Astrocyte (in vitro differentiated cells and primary cell): ENCODE measurements around the gene RICTOR. TPM values are rescaled to one million over a fixed set of nuclear protein-coding genes. Genes with fewer than 3 reads are reported as not detected.

Source experiments
- DNase-seq: peaks from one replicate; pipeline ENCODE4 v3.0.0-alpha.2; 2010; ENCODE audit warnings: low read depth
- FAIRE-seq: peaks from 2 replicates; lab custom pipeline; 2011; peaks lifted over from hg19 to GRCh38; lab: Jason Lieb, UNC
- H2AFZ ChIP-seq: 2 replicates; pipeline ENCODE4 v1.6.0; 2012; ENCODE audit warnings: low read depth, low read length, inconsistent platforms
- H3K27ac ChIP-seq: 2 replicates; pipeline ENCODE4 v1.5.1; 2011; ENCODE audit warnings: low read depth, low read length, inconsistent platforms
- H3K27me3 ChIP-seq: 2 replicates; pipeline ENCODE4 v1.6.0; 2011; ENCODE audit warnings: low read length, inconsistent platforms; ENCODE audit not compliant: insufficient read depth
- H3K36me3 ChIP-seq: 2 replicates; pipeline ENCODE4 v1.5.1; 2011; ENCODE audit warnings: low read length, inconsistent platforms; ENCODE audit not compliant: insufficient read depth
- H3K4me1 ChIP-seq: 2 replicates; pipeline ENCODE4 v1.5.1; 2011; ENCODE audit warnings: low read length, inconsistent platforms; ENCODE audit not compliant: insufficient read depth
- H3K4me2 ChIP-seq: 2 replicates; pipeline ENCODE4 v1.6.0; 2012; ENCODE audit warnings: low read length, inconsistent platforms
- H3K4me3 ChIP-seq: 2 replicates; pipeline ENCODE4 v1.5.1; 2011; ENCODE audit warnings: low read depth, mild to moderate bottlenecking, low read length, inconsistent platforms; ENCODE audit not compliant: insufficient read depth
- H3K79me2 ChIP-seq: 2 replicates; pipeline ENCODE4 v1.6.0; 2012; ENCODE audit warnings: mild to moderate bottlenecking, low read length, inconsistent platforms; ENCODE audit not compliant: insufficient read depth
- H3K9ac ChIP-seq: 2 replicates; pipeline ENCODE4 v1.6.0; 2012; ENCODE audit warnings: mild to moderate bottlenecking, low read length, inconsistent platforms
- H3K9me3 ChIP-seq: 2 replicates; pipeline ENCODE4 v1.5.1; 2012; ENCODE audit warnings: low read depth, mild to moderate bottlenecking, low read length, inconsistent platforms; ENCODE audit not compliant: insufficient read depth
- H4K20me1 ChIP-seq: 2 replicates; pipeline ENCODE4 v1.6.0; 2012; ENCODE audit warnings: low read length, inconsistent platforms; ENCODE audit not compliant: insufficient read depth
- H3K27ac Mint-ChIP-seq: one replicate; pipeline ENCODE4 v1.8.0; 2021; ENCODE audit warnings: mild to moderate bottlenecking, mixed read lengths; ENCODE audit not compliant: unreplicated experiment
- H3K27me3 Mint-ChIP-seq: one replicate; pipeline ENCODE4 v1.8.0; 2021; ENCODE audit warnings: low read depth, mixed read lengths; ENCODE audit not compliant: unreplicated experiment
- H3K36me3 Mint-ChIP-seq: one replicate; pipeline ENCODE4 v1.8.0; 2021; ENCODE audit warnings: low read depth, mixed read lengths; ENCODE audit not compliant: unreplicated experiment
- H3K4me1 Mint-ChIP-seq: one replicate; pipeline ENCODE4 v1.8.0; 2021; ENCODE audit warnings: low read depth, mixed read lengths; ENCODE audit not compliant: unreplicated experiment
- H3K4me3 Mint-ChIP-seq: one replicate; pipeline ENCODE4 v1.8.0; 2021; ENCODE audit warnings: mild to moderate bottlenecking, moderate library complexity, mixed read lengths; ENCODE audit not compliant: unreplicated experiment
- H3K9me3 Mint-ChIP-seq: one replicate; pipeline ENCODE4 v1.8.0; 2021; ENCODE audit warnings: mild to moderate bottlenecking, mixed read lengths; ENCODE audit not compliant: unreplicated experiment
- EZH2 ChIP-seq: IDR thresholded peaks from 2 replicates; pipeline ENCODE4 v1.6.1; 2012; ENCODE audit warnings: mild to moderate bottlenecking, low read length, inconsistent platforms; ENCODE audit not compliant: insufficient read depth
- total RNA-seq: library from RNA; stranded (reverse); gene quantifications from 2 replicates; pipeline ENCODE4 v1.2.1, GENCODE V29; 2021
- TF ChIP-seq, protein P1 (sequence below): IDR thresholded peaks from 2 replicates; pipeline ENCODE4 v1.5.1; 2011; ENCODE audit warnings: low read depth, mild to moderate bottlenecking, inconsistent platforms, low read length, moderate library complexity; ENCODE audit not compliant: insufficient read depth

RICTOR gene
- total RNA-seq, 1 donor from 2014 or later, result 43.2 TPM

DNA sequence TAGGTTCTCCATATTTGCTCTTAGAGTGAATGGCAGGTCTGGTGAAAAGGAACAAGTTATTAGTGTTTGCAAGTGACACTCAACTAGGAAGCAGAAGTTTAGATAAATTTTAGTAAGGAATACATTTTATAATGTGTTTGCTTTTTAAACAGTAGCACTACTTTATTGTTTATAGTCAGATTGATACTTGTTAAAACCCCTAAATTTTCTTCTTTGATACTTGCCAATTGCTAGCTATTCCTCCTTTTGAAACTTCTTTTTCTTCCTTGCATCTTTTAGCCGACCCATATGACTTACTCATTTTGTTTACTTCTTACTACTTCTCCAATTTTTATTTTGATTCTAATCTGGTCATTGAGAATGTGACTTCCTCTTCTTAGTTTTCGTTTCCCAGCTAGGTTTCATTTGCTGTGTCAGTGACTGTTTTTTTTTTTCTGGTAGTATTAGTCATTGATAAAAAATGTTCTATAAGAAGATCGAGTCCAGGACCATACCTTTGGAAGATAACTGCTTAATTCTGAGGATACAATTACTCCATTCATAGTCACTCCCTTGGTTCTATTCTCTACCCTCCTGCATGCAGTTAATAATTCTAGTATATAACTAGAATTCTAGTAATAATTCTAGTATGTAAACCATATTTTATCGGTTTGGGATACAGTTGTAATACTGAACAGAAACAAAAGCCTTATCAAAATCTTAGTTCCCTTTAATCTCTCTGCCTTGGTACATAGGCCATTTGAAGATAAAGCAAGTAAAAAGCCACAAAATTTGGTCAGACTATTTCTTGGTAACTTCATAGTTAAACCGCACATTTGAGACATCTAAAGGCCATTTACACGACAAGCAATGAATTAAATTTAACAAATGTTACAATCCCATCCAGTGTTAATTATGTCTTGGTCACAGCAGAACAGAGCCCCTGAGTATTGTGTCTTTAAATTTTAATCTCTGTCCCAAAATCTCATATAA lies 2.8 kb upstream of the RICTOR start:
- Mint-ChIP-seq H3K36me3 (no peaks in the 10 kb centered on the region), H3K4me1 (peaks cover 23% of the 10 kb centered on the region), H3K4me3 (peak overlapping the region; percentile 93), H3K27me3 (no peaks in the 10 kb centered on the region), H3K9me3 (no peaks in the 10 kb centered on the region), H3K27ac (peak overlapping the region; percentile 75)
- no peaks in the 10 kb centered on the region for H3K9me3 ChIP-seq
- H3K36me3 ChIP-seq, result no peaks in the 10 kb centered on the region
- H4K20me1 ChIP-seq, result peaks cover 12% of the 10 kb centered on the region
- H3K4me2 ChIP-seq, result peak overlapping the region; percentile 51
- FAIRE-seq, result peak; percentile 9
- peak overlapping the region; percentile 4 for H3K9ac ChIP-seq
- peak; percentile 30 for DNase-seq
- no peak overlapping the region for H3K4me3 ChIP-seq
- H2AFZ ChIP-seq, result no peak overlapping the region
- H3K79me2 ChIP-seq, result peaks cover 17% of the 10 kb centered on the region
- H3K4me1 ChIP-seq, result peaks cover 12% of the 10 kb centered on the region
- H3K27me3 ChIP-seq, result no peaks in the 10 kb centered on the region
- no peak for TF ChIP-seq EZH2
- TF ChIP-seq, protein P1, sequence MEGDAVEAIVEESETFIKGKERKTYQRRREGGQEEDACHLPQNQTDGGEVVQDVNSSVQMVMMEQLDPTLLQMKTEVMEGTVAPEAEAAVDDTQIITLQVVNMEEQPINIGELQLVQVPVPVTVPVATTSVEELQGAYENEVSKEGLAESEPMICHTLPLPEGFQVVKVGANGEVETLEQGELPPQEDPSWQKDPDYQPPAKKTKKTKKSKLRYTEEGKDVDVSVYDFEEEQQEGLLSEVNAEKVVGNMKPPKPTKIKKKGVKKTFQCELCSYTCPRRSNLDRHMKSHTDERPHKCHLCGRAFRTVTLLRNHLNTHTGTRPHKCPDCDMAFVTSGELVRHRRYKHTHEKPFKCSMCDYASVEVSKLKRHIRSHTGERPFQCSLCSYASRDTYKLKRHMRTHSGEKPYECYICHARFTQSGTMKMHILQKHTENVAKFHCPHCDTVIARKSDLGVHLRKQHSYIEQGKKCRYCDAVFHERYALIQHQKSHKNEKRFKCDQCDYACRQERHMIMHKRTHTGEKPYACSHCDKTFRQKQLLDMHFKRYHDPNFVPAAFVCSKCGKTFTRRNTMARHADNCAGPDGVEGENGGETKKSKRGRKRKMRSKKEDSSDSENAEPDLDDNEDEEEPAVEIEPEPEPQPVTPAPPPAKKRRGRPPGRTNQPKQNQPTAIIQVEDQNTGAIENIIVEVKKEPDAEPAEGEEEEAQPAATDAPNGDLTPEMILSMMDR, result no peak
- peak overlapping the region; percentile 5 for H3K27ac ChIP-seq

DNA sequence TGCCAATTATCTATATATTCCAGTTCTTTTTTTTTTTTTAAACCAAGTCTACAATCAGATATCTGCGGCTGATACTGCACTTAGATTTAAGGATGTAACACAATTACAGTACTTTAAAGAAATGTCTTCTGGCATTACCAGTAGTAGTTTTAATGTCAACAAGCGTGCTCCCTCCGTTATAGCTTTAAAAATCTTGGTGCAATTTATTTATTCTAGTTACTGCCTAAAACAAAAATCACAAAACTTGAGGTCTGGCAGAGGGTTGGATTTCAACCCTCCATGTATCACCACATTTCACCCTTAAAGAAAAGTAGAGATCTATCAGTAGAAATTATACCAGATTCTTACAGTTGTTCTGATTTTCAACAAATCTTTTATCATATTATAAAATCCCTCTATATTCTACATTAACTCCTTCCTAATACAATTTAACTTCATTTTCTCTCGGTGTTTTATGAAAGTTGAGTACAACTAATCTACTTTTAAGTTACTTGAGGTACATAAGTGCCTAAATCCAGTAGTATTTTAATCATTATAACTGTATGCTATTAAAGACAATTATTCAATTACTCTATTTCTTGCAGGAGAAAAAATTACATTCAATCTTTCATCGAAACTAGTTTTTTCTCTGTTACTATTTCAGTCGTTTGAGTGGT lies 2.0 kb upstream of the RICTOR start:
- no peaks in the 10 kb centered on the region for H3K9me3 ChIP-seq
- H3K79me2 ChIP-seq, result peaks cover 25% of the 10 kb centered on the region
- Mint-ChIP-seq H3K4me1 (peaks cover 30% of the 10 kb centered on the region), H3K36me3 (no peaks in the 10 kb centered on the region), H3K4me3 (peak overlapping the region; percentile 93), H3K9me3 (no peaks in the 10 kb centered on the region), H3K27me3 (no peaks in the 10 kb centered on the region), H3K27ac (peak overlapping the region; percentile 75)
- no peak overlapping the region for H3K4me3 ChIP-seq
- TF ChIP-seq, protein P1, result no peak
- no peak for TF ChIP-seq EZH2
- H3K4me1 ChIP-seq, result peaks cover 12% of the 10 kb centered on the region
- H3K27me3 ChIP-seq, result no peaks in the 10 kb centered on the region
- no peaks in the 10 kb centered on the region for H3K36me3 ChIP-seq
- H4K20me1 ChIP-seq, result peaks cover 20% of the 10 kb centered on the region
- DNase-seq (no peak), FAIRE-seq (no peak)
- H2AFZ ChIP-seq, result no peak overlapping the region
- H3K9ac ChIP-seq, result peak overlapping the region; percentile 4
- H3K27ac ChIP-seq, result peak overlapping the region; percentile 5
- H3K4me2 ChIP-seq, result peak overlapping the region; percentile 51
